HepG2 (cell line): ENCODE results near the gene ALDH3A2. TPM values are rescaled to one million over a fixed set of nuclear protein-coding genes. Genes with fewer than 3 reads are reported as not detected.

ENCODE experiments used
- ATF7 ChIP-seq, 2 experiments: fragments of 450-650 bp in 1 of 2; sonication (generic) in 1 of 2; formaldehyde crosslinking in 1 of 2; IDR thresholded peaks; 2 replicates each; pipeline versions ENCODE4 v1.4.0 to v1.6.1; 2016 to 2020; ENCODE audit warnings: antibody characterized with exemption in 1 of 2, mild to moderate bottlenecking in 1 of 2, missing genetic modification reagents in 1 of 2
- CSRNP1 ChIP-seq: sonication (generic); formaldehyde crosslinking; IDR thresholded peaks from 2 replicates; pipeline ENCODE4 v1.8.1; 2023; ENCODE audit warnings: mild to moderate bottlenecking, missing genetic modification reagents
- DMAP1 ChIP-seq: IDR thresholded peaks from 2 replicates; pipeline ENCODE4 v1.6.1; 2016
- DPF2 ChIP-seq: sonication (generic); formaldehyde crosslinking; IDR thresholded peaks from 2 replicates; pipeline ENCODE4 v1.4.0; 2020; ENCODE audit warnings: mild to moderate bottlenecking, low read depth, missing genetic modification reagents, borderline replicate concordance
- KDM2A ChIP-seq: sonication (generic); formaldehyde crosslinking; IDR thresholded peaks from 2 replicates; pipeline ENCODE4 v1.4.0; 2020; ENCODE audit warnings: low read depth, missing genetic modification reagents, borderline replicate concordance
- KDM4B ChIP-seq: sonication (generic); formaldehyde crosslinking; IDR thresholded peaks from 2 replicates; pipeline ENCODE4 v1.4.0; 2020; ENCODE audit warnings: missing genetic modification reagents
- MED13 ChIP-seq: sonication (generic); formaldehyde crosslinking; IDR thresholded peaks from 2 replicates; pipeline ENCODE4 v1.5.0; 2020; ENCODE audit warnings: missing genetic modification reagents
- NR3C1 ChIP-seq: sonication (generic); formaldehyde crosslinking; IDR thresholded peaks from 2 replicates; pipeline ENCODE4 v1.4.0; 2020; ENCODE audit warnings: missing genetic modification reagents
- NRL ChIP-seq: sonication (generic); formaldehyde crosslinking; IDR thresholded peaks from 2 replicates; pipeline ENCODE4 v1.5.0; 2020; ENCODE audit warnings: missing genetic modification reagents, mild to moderate bottlenecking, moderate library complexity, borderline replicate concordance
- POLR2G ChIP-seq: fragments of 200-400 bp; formaldehyde crosslinking; IDR thresholded peaks from 2 replicates; pipeline ENCODE4 v1.6.1; 2018; ENCODE audit warnings: mild to moderate bottlenecking, low read depth, low read length, moderate library complexity
- RFX5 ChIP-seq: IDR thresholded peaks from 2 replicates; pipeline ENCODE4 v1.6.1; 2011; ENCODE audit warnings: low read depth, low read length, improper control_type of control experiment
- SMAD3 ChIP-seq: sonication (generic); formaldehyde crosslinking; IDR thresholded peaks from 2 replicates; pipeline ENCODE4 v1.4.0; 2020; ENCODE audit warnings: missing genetic modification reagents
- TEAD3 ChIP-seq: optimal IDR thresholded peaks from 2 replicates; pipeline ENCODE3; 2016; ENCODE audit warnings: borderline replicate concordance
- ZFP41 ChIP-seq: sonication (generic); formaldehyde crosslinking; IDR thresholded peaks from 2 replicates; pipeline ENCODE4 v1.4.0; 2020; ENCODE audit warnings: mild to moderate bottlenecking, missing genetic modification reagents, borderline replicate concordance
- ZFP62 ChIP-seq: sonication (generic); formaldehyde crosslinking; IDR thresholded peaks from 2 replicates; pipeline ENCODE4 v1.4.0; 2020; ENCODE audit warnings: missing genetic modification reagents
- ZNF24 ChIP-seq: fragments of 450-650 bp; IDR thresholded peaks from 2 replicates; pipeline ENCODE4 v1.6.1; 2017; ENCODE audit warnings: antibody characterized with exemption, mild to moderate bottlenecking
- ZNF274 ChIP-seq: sonication (generic); formaldehyde crosslinking; IDR thresholded peaks from 2 replicates; pipeline ENCODE4 v1.5.1; 2020; ENCODE audit warnings: mild to moderate bottlenecking, missing genetic modification reagents
- ZNF3 ChIP-seq: IDR thresholded peaks from 2 replicates; pipeline ENCODE4 v1.7.0; 2017; ENCODE audit warnings: inconsistent platforms
- ZNF30 ChIP-seq: sonication (generic); formaldehyde crosslinking; IDR thresholded peaks from 2 replicates; pipeline ENCODE4 v1.5.0; 2020; ENCODE audit warnings: mild to moderate bottlenecking, missing genetic modification reagents
- ZNF513 ChIP-seq: sonication (generic); formaldehyde crosslinking; conservative IDR thresholded peaks from 2 replicates; pipeline ENCODE4 v1.5.0; 2020; ENCODE audit warnings: missing genetic modification reagents
- ZNF598 ChIP-seq: sonication (generic); formaldehyde crosslinking; IDR thresholded peaks from 2 replicates; pipeline ENCODE4 v1.5.1; 2020; ENCODE audit warnings: mild to moderate bottlenecking, missing genetic modification reagents, borderline replicate concordance
- ZNF776 ChIP-seq: sonication (generic); formaldehyde crosslinking; IDR thresholded peaks from 2 replicates; pipeline ENCODE4 v1.4.0; 2020; ENCODE audit warnings: mild to moderate bottlenecking, missing genetic modification reagents
- ZSCAN22 ChIP-seq: sonication (generic); formaldehyde crosslinking; IDR thresholded peaks from 2 replicates; pipeline ENCODE4 v1.4.0; 2020; ENCODE audit warnings: mild to moderate bottlenecking, missing genetic modification reagents
- ZUFSP ChIP-seq: sonication (generic); formaldehyde crosslinking; IDR thresholded peaks from 2 replicates; pipeline ENCODE4 v1.9.0; 2021; ENCODE audit warnings: missing genetic modification reagents, mild to moderate bottlenecking, borderline replicate concordance
- polyA plus RNA-seq, 8 experiments: library from polyadenylated mRNA; depleted of rRNA in 3 of 8; stranded (reverse) in 7 of 8; unstranded in 1 of 8; fragments of >200 nt; fragmentation: Illumina TruSeq in 4 of 8; extraction: Trizol in 4 of 8; gene quantifications; 2 replicates each; pipeline versions ENCODE4 v1.2.1 to v1.2.3, GENCODE V29; 2011 to 2016; ENCODE audit warnings: low read depth in 4 of 8, missing spikeins in 1 of 8, mixed read lengths in 1 of 8; ENCODE audit not compliant: insufficient read depth in 1 of 8
- total RNA-seq, 5 experiments: library from RNA; depleted of rRNA; stranded (reverse); fragments of >200 nt; fragmentation: Illumina TruSeq; extraction: Trizol; gene quantifications; 2 replicates each; pipeline ENCODE4 v1.2.3, GENCODE V29; 2016; ENCODE audit warnings: low read depth in 1 of 5
- TF ChIP-seq, protein P1 (sequence below): sonication (generic); formaldehyde crosslinking; IDR thresholded peaks from 2 replicates; pipeline ENCODE4 v1.5.1; 2020; ENCODE audit warnings: missing genetic modification reagents, mild to moderate bottlenecking, borderline replicate concordance
- TF ChIP-seq, protein P2 (sequence below): sonication (generic); formaldehyde crosslinking; IDR thresholded peaks from 2 replicates; pipeline ENCODE4 v1.4.0; 2020; ENCODE audit warnings: mild to moderate bottlenecking, missing genetic modification reagents

ALDH3A2 gene
- total and polyA plus RNA-seq, 2 of the 13 experiments (the other 11 are each of a cell fraction or from before 2014, with no cell fraction given) = 80.8 to 180 TPM

DNA sequence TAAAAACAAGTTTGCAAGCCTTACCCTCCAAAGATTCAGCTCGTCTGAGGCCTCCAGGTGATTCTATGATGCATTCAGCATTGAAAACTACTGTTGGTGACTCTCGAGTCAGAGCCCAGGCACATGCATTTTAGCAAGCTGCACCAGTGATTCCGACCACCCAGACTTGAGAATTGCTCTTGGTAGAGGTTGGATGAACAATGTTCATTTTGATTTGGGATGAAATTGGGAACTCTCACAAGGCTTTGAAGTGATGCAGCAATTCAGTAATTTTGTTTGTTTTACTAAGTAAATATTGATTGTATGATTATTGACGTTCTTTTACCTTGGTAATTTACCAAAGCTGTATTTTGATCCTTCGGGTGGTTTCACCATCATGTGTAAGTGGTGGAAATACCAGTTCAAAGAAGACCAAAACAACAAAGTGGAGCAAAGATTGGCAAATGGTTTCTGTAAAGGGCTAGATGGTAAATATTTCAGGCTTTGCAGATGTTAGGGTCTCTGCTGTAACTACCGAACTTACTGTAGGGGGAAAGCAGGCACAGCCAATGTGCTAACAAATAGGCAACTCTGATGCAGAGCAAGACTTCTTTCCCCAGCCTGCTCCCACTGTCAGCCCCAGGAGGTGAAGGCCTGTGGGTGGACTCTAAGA is 11.8 kb downstream of the ALDH3A2 start (continued):
- TF ChIP-seq MED13 (CRISPR knock-in tag) = 0 out of 2 replicates have a peak, but pooled peaks have one; percentile 33
- TF ChIP-seq ZNF24 = no peak
- no peak for TF ChIP-seq NRL (CRISPR knock-in tag)
- no peak for TF ChIP-seq POLR2G
- no peak for TF ChIP-seq ZNF598 (CRISPR knock-in tag)
- no peak for TF ChIP-seq ZNF3 (CRISPR knock-in tag)
- TF ChIP-seq ZUFSP = no peak
- no peak for TF ChIP-seq ATF7 (IDR thresholded peaks at IDR 0.05)
- TF ChIP-seq ATF7 (CRISPR knock-in tag; IDR thresholded peaks at IDR 0.05) = no peak
- TF ChIP-seq DMAP1 (CRISPR knock-in tag) = peak; percentile 30; the same call in 1 of the 2 replicates
- no peak for TF ChIP-seq ZFP62 (CRISPR knock-in tag)
- no peak for TF ChIP-seq ZFP41 (CRISPR knock-in tag)
- TF ChIP-seq ZNF513 (CRISPR knock-in tag) = no peak
- TF ChIP-seq ZNF274 = no peak
- TF ChIP-seq RFX5 = no peak
- TF ChIP-seq NR3C1 (CRISPR knock-in tag) = no peak
- TF ChIP-seq SMAD3 (CRISPR knock-in tag) = peak; percentile 93
- peak; percentile 81 for TF ChIP-seq TEAD3 (CRISPR knock-in tag)
- TF ChIP-seq ZNF776 = no peak
- TF ChIP-seq DPF2 (CRISPR knock-in tag) = peak; percentile 91
- no peak for TF ChIP-seq CSRNP1 (CRISPR knock-in tag)
- TF ChIP-seq, protein P1, sequence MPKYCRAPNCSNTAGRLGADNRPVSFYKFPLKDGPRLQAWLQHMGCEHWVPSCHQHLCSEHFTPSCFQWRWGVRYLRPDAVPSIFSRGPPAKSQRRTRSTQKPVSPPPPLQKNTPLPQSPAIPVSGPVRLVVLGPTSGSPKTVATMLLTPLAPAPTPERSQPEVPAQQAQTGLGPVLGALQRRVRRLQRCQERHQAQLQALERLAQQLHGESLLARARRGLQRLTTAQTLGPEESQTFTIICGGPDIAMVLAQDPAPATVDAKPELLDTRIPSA = no peak
- TF ChIP-seq ZNF30 = no peak
- no peak for TF ChIP-seq KDM4B
- no peak for TF ChIP-seq KDM2A (CRISPR knock-in tag)
- TF ChIP-seq, protein P2, sequence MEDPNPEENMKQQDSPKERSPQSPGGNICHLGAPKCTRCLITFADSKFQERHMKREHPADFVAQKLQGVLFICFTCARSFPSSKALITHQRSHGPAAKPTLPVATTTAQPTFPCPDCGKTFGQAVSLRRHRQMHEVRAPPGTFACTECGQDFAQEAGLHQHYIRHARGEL (CRISPR knock-in tag) = no peak
- TF ChIP-seq ZSCAN22 (CRISPR knock-in tag) = no peak
